Measurements from ENCODE around the gene ARHGAP27. TPM values are rescaled to one million over a fixed set of nuclear protein-coding genes. Genes with fewer than 3 reads are reported as not detected.
"Not testable (repeated sequence)": the region's sequence is repeated elsewhere in the genome, so short reads cannot be mapped to it uniquely, and the experiment has no call there.

ARHGAP27 gene
- 4.2 TPM for polyA plus RNA-seq (2013, experiment 1 of 2)
- 4.3 TPM for polyA plus RNA-seq (2013, experiment 2 of 2)

- peaks cover 66% of the 10 kb centered on the region for H3K27me3 ChIP-seq (ENCODE audit: insufficient read depth, low read length)
- no peaks in the 10 kb centered on the region for H3K9me3 ChIP-seq (ENCODE audit: insufficient read depth, low read depth, low read length)
- no peaks in the 10 kb centered on the region for H3K36me3 ChIP-seq (ENCODE audit: insufficient read depth, low read length)
- H3K4me1 ChIP-seq (ENCODE audit: insufficient read depth, low read length) = peaks cover 5% of the 10 kb centered on the region; the same call in 1 of the 2 replicates
- no peak within 1 kb of the TSS; the same call in 1 of the 2 replicates for H3K9ac ChIP-seq (ENCODE audit: low read depth, low read length)
- peak within 1 kb of the TSS; percentile 87 for H3K4me3 ChIP-seq (ENCODE audit: low read length)
- 1% methylated on average over 60 of the region's 66 CpGs for WGBS
- H3K27ac ChIP-seq (ENCODE audit: low read depth, low read length) = no peak within 1 kb of the TSS
These were observed at the start of gene ARHGAP27 for GRCh38 chr17:45432405-45433158. TSS of gene ARHGAP27 (minus strand) at chr17:45432870. CDS start at chr17:45430279, 2,591 bp downstream.

- H3K9ac ChIP-seq (ENCODE audit: low read depth, low read length); H3K4me1 ChIP-seq (ENCODE audit: insufficient read depth, low read length); H3K27ac ChIP-seq (ENCODE audit: low read depth, low read length); H3K9me3 ChIP-seq (ENCODE audit: insufficient read depth, low read depth, low read length); H3K27me3 ChIP-seq (ENCODE audit: insufficient read depth, low read length); H3K4me3 ChIP-seq (ENCODE audit: low read length); H3K36me3 ChIP-seq (ENCODE audit: insufficient read depth, low read length): not testable (repeated sequence)
- WGBS = 46% methylated on average over 1 of the region's 4 CpGs
These were observed 49.6 kb upstream of the ARHGAP27 start for GRCh38 chr17:45482317-45482716.

GRCh38 chr17:45475436-45475835 lies 42.8 kb upstream of the ARHGAP27 start:
- H3K9me3 ChIP-seq (ENCODE audit: insufficient read depth, low read depth, low read length); H3K4me1 ChIP-seq (ENCODE audit: insufficient read depth, low read length); H3K27ac ChIP-seq (ENCODE audit: low read depth, low read length); H3K27me3 ChIP-seq (ENCODE audit: insufficient read depth, low read length); H3K4me3 ChIP-seq (ENCODE audit: low read length); H3K9ac ChIP-seq (ENCODE audit: low read depth, low read length); H3K36me3 ChIP-seq (ENCODE audit: insufficient read depth, low read length): not testable (repeated sequence)
- WGBS = 96% methylated on average over 13 of the region's 14 CpGs

GRCh38 chr17:45472249-45472648 lies 39.6 kb upstream of the ARHGAP27 start:
- not testable (repeated sequence) for H3K27ac ChIP-seq (ENCODE audit: low read depth, low read length); H3K9me3 ChIP-seq (ENCODE audit: insufficient read depth, low read depth, low read length); H3K27me3 ChIP-seq (ENCODE audit: insufficient read depth, low read length); H3K9ac ChIP-seq (ENCODE audit: low read depth, low read length); H3K4me3 ChIP-seq (ENCODE audit: low read length); H3K4me1 ChIP-seq (ENCODE audit: insufficient read depth, low read length); H3K36me3 ChIP-seq (ENCODE audit: insufficient read depth, low read length)
- 92% methylated on average over 3 of the region's 3 CpGs for WGBS

GRCh38 chr17:45469204-45469563 lies 36.5 kb upstream of the ARHGAP27 start:
- H3K36me3 ChIP-seq (ENCODE audit: insufficient read depth, low read length); H3K9me3 ChIP-seq (ENCODE audit: insufficient read depth, low read depth, low read length); H3K4me3 ChIP-seq (ENCODE audit: low read length); H3K4me1 ChIP-seq (ENCODE audit: insufficient read depth, low read length); H3K9ac ChIP-seq (ENCODE audit: low read depth, low read length); H3K27me3 ChIP-seq (ENCODE audit: insufficient read depth, low read length); H3K27ac ChIP-seq (ENCODE audit: low read depth, low read length): not testable (repeated sequence)
- 73% methylated on average over 4 of the region's 4 CpGs for WGBS

GRCh38 chr17:45468293-45469203 lies 35.9 kb upstream of the ARHGAP27 start:
- H3K27me3 ChIP-seq (ENCODE audit: insufficient read depth, low read length); H3K4me3 ChIP-seq (ENCODE audit: low read length); H3K9me3 ChIP-seq (ENCODE audit: insufficient read depth, low read depth, low read length); H3K9ac ChIP-seq (ENCODE audit: low read depth, low read length); H3K4me1 ChIP-seq (ENCODE audit: insufficient read depth, low read length); H3K27ac ChIP-seq (ENCODE audit: low read depth, low read length); H3K36me3 ChIP-seq (ENCODE audit: insufficient read depth, low read length): not testable (repeated sequence)
- WGBS = 93% methylated on average over 10 of the region's 14 CpGs

GRCh38 chr17:45461524-45462327 lies 29.1 kb upstream of the ARHGAP27 start:
- H3K27me3 ChIP-seq (ENCODE audit: insufficient read depth, low read length); H3K9me3 ChIP-seq (ENCODE audit: insufficient read depth, low read depth, low read length); H3K4me1 ChIP-seq (ENCODE audit: insufficient read depth, low read length); H3K9ac ChIP-seq (ENCODE audit: low read depth, low read length); H3K27ac ChIP-seq (ENCODE audit: low read depth, low read length); H3K36me3 ChIP-seq (ENCODE audit: insufficient read depth, low read length); H3K4me3 ChIP-seq (ENCODE audit: low read length): not testable (repeated sequence)
- 75% methylated on average over 4 of the region's 8 CpGs for WGBS

GRCh38 chr17:45460422-45460821 lies 27.8 kb upstream of the ARHGAP27 start:
- H3K36me3 ChIP-seq (ENCODE audit: insufficient read depth, low read length); H3K9ac ChIP-seq (ENCODE audit: low read depth, low read length); H3K27me3 ChIP-seq (ENCODE audit: insufficient read depth, low read length); H3K4me1 ChIP-seq (ENCODE audit: insufficient read depth, low read length); H3K27ac ChIP-seq (ENCODE audit: low read depth, low read length); H3K4me3 ChIP-seq (ENCODE audit: low read length); H3K9me3 ChIP-seq (ENCODE audit: insufficient read depth, low read depth, low read length): not testable (repeated sequence)
- 94% methylated on average over 5 of the region's 5 CpGs for WGBS

GRCh38 chr17:45454341-45454740 lies 21.7 kb upstream of the ARHGAP27 start:
- WGBS = 90% methylated on average over 7 of the region's 8 CpGs
- H3K4me1 ChIP-seq (ENCODE audit: insufficient read depth, low read length); H3K4me3 ChIP-seq (ENCODE audit: low read length); H3K9me3 ChIP-seq (ENCODE audit: insufficient read depth, low read depth, low read length); H3K27me3 ChIP-seq (ENCODE audit: insufficient read depth, low read length); H3K27ac ChIP-seq (ENCODE audit: low read depth, low read length); H3K9ac ChIP-seq (ENCODE audit: low read depth, low read length); H3K36me3 ChIP-seq (ENCODE audit: insufficient read depth, low read length): not testable (repeated sequence)

GRCh38 chr17:45453731-45454130 lies 21.1 kb upstream of the ARHGAP27 start:
- H3K27ac ChIP-seq (ENCODE audit: low read depth, low read length); H3K27me3 ChIP-seq (ENCODE audit: insufficient read depth, low read length); H3K9me3 ChIP-seq (ENCODE audit: insufficient read depth, low read depth, low read length); H3K4me3 ChIP-seq (ENCODE audit: low read length); H3K36me3 ChIP-seq (ENCODE audit: insufficient read depth, low read length); H3K4me1 ChIP-seq (ENCODE audit: insufficient read depth, low read length); H3K9ac ChIP-seq (ENCODE audit: low read depth, low read length): not testable (repeated sequence)
- WGBS = 91% methylated on average over 17 of the region's 17 CpGs

- H3K9me3 ChIP-seq (ENCODE audit: insufficient read depth, low read depth, low read length); H3K9ac ChIP-seq (ENCODE audit: low read depth, low read length); H3K36me3 ChIP-seq (ENCODE audit: insufficient read depth, low read length); H3K27ac ChIP-seq (ENCODE audit: low read depth, low read length); H3K4me3 ChIP-seq (ENCODE audit: low read length); H3K27me3 ChIP-seq (ENCODE audit: insufficient read depth, low read length); H3K4me1 ChIP-seq (ENCODE audit: insufficient read depth, low read length): not testable (repeated sequence)
- WGBS = 95% methylated on average over 2 of the region's 7 CpGs
These were observed 20.5 kb upstream of the ARHGAP27 start for GRCh38 chr17:45453225-45453534.

Data from HUES64 (cell line).